NT2/D1 (cell line): ENCODE measurements around the gene HDAC7.

Experiments used
- SUZ12 ChIP-seq: IDR thresholded peaks from 2 replicates; pipeline ENCODE4 v1.6.1; 2011; ENCODE audit not compliant: insufficient read length, insufficient read depth; ENCODE audit errors: extremely low read depth
- YY1 ChIP-seq: IDR thresholded peaks from 2 replicates; pipeline ENCODE4 v1.6.1; 2011; ENCODE audit not compliant: insufficient read length, insufficient read depth
- ZNF274 ChIP-seq: IDR thresholded peaks from 2 replicates; pipeline ENCODE4 v1.6.1; 2011; ENCODE audit warnings: mild to moderate bottlenecking, low read depth, low read length

GRCh38 chr12:47837190-47838171 lies 17.8 kb upstream of the HDAC7 start:
- no peak for TF ChIP-seq ZNF274
- no peak for TF ChIP-seq YY1
- no peak for TF ChIP-seq SUZ12
